Measurements from ENCODE around the gene HK2.

Gene HK2

DNA sequence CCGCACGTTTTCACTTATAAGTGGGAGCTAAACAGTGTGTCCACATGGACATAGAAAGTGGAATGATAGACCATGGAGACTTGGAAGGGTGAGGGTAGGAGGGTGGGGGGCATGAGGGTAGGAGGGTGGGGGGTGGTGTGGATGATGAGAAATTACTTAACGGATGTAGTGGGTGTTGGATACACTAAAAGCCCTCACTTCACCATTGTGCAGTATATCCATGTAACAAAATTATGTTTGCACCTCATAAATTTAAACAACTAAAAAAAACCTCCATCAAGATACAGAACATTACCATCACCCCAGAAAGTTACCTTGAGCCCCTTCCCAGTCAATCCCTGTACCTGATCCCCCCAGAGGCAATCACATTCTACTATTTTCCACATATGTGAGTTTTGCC, 26.2 kb downstream of the HK2 start:
- DNase-seq: no peak

DNA sequence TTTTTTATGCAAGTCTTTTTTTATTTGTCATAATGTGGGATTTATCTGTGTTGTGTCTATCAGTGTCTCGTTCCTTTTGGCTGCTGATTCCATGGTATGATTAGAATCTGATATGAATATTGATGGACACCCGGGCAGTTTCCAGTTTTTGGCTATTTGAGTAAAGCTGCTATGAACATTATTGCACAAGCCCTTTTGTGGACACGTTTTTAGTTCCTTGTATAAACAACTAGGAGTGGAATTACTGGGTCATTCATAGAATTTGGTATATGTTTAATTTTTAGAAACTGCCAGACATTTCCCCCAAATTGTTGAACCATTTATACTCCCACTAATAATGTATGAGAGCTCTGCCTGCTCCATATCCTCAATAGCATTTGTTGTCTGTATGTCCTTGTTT, 26.6 kb downstream of the HK2 start:
- DNase-seq: no peak

DNA sequence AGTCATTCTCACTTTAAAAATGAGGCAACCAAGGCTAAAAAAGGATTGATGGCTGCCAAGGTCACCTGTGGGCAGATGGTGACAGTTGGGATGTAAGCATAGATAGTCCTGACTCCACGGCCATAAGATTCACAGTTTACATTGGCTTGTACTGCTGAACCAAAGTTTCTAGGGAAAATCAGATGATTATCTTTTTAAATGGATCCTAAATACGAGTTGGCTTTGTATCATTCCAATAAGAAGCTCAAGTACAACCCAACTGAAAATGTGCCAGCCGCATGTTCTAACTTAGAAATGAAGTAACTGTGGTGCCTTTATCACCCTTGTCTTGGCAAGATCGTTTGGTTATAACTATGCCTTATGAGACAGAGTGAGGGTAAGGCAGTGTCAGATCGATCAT, 27.6 kb downstream of the HK2 start:
- DNase-seq: no peak

DNA sequence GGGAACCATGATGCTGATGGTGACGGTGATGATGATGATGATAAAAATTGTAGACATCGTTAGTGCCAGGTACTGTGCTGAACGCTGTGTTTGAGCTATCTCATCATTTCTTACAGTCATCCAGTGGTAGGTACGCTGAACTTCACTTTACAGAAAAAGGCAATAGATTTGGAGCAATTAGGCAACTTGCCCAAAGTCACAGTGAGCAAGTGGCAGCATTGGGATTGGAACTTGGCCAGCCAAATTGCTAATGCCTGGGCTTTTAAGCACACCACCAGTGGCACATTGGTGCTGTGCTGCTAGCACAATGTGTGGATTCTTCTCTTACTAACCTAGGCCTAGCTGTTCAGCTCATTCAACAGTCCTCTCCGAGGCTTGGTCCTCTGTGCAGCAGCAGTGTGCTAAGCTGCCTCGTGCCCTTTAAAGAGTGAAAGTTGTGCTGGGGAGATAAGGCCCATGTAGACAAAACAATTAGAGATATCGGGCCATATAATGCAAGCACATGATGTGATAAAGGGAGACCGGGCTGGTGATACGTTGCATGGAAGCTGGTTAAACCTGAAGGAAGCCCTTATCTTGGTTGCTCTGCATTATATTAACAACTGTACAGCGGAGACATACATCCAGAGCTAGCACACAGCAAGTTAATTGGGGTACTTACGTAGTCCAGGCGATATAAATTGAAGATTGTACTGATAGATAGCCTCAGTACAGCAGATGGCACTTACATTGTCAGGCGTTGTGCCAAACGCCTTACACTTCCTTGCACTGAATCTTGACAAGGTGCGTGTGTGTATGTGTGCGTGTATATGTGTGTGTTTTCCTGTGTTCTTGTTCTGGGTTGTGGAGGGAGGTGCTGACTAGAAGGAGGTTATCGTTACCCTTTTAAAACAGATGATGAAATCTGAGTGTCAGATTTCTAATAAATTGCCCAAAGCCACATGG, 28.4 kb downstream of the HK2 start:
- DNase-seq: no peak

DNA sequence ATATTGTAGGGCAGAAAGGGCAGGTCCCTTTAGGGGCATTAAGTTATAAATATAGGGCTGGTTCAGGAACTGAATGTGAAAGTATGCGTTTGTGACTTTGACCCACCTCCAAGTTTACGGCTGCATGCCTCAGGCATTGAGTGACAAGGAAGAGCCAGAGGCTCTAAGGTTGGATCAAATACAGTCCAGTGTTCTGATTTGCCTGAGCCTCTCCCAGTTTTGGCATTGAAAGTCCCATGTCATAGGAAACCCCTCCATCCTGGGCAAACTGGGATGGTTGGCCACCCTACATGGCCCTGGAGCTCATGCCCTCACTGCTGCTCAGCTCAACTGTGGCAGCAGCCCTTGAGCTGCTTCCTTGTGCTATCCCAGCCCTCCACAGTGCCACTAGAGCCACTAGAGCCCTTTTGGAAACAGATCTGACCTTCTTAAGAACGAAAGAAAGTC, 29.9 kb downstream of the HK2 start:
- DNase-seq: no peak

DNA sequence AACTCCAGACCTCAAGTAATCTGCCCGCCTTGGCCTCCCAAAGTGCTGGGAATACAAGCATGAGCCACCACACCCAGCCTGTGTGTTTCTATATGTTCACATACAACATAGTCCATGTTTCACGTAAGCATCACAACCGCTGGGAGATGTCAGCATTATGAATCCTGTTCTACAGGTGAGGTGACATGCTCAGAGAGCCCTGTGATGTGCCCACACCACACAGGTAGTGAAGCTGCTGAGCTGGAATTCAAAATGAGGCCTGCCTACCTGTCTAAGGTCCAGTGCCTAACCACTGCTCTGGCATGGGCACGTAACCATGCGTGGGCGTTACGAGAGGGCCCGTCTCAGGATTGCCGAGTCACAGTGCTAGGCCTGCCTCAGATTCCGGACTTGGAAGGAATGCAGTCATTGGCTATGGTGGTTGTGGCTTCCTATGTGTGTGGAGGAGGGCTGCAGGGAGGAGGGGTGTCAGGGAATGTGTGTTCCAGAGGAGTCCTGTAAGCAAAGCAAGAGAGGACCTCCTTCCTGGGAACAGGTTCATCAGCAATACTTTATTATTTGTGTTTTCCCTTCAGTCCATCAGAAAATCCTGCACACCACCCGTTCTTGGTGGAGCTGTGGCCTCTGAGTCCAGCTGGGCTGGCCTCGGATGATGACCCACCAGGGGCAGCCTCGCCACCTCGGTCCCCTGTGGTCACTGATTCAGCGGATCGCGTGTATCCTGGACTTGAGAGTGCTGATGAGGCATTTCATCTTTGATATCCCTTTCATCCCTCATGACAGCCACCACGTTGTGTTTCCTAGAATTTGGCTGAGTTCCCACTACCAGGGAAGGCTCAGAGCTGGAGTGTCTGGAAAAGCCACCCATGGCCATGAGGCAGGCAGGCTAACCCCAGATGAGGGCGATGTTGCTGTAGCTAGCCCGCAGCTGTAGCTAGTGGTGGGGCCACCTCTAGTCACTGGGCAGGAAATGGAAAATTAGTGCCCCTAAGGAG, 31.1 kb downstream of the HK2 start:
- DNase-seq: no peak

DNA sequence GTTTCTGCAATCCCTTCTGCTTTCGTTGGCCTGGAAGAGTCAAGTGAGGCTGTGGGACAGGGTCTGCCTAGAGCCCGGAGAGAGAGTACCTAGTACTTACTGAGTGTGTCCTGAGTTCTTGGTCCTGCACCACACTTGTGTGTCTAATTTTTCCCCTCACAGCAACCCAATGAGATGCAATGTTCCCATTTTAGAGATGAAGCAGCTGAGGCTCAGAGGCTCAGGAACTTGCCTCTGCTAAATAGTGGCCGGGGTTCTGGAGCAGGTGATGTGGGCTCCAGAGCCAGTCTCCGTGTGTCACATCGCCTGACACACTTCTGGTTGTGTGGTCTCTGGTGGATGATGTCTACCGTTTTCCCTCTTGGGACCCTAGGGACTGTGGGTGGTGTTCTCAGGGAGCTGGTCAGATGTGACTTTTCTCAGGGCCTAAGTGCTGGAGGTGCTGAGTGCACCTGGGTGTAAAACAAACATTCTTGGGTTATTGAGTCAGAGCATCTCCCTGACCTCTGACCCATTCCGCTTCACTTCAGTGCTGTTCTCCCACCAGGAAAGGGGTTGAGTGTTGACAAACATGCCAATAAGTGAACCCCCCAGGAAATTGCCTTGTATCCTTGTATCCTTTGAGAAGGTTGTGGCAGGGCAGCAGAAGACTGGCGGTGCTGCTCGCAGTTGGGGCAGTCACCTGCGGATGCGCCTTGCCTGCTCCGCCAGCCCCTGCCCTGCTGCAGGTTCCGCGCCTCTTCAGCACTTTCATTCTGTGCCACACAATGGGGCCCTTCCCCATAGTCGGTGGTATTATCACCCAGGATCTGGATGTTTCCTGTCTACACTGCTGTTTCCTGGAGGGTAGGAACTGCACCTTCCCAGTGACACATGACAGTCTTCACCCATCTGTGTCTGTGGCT, 32.1 kb downstream of the HK2 start:
- DNase-seq: no peak

DNA sequence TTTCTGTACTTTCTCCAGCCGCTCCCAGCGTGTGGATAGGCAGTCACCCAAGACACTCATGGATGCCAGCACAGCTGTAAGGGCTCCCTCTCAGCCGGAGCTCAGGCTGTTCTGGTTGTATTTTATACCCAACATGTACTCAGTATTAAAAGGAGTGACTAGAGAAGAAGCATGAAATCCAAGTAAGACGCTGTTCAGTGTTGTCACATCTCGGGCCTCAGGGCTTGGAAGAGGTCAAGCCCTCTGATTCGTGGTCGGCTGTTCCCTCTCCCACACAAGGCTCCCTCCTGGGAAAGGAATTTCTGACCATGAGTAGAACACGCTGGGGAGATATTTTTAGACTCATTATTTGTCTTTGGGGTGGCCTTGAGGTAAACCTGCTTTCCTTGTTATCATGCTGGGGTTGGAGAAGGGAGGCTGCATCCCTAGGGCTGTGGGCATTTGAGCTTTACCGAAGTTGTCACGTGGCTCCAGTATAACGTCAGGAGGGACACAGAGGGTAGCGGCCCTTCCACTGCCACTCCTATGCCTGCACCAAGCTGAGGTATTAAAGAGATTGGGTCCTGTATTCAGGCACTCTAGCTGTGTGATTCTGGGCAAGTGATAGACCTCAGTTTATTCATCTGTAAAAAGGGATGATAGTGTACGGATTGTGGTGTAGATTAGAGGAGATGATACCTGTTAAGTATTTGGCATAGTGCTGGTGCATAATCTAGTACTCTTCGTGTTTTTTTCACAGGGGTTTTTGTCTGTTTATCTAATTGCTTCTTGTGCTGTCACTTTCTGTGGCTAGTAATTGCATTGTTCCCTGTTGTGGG, 34.1 kb downstream of the HK2 start:
- DNase-seq: no peak

DNA sequence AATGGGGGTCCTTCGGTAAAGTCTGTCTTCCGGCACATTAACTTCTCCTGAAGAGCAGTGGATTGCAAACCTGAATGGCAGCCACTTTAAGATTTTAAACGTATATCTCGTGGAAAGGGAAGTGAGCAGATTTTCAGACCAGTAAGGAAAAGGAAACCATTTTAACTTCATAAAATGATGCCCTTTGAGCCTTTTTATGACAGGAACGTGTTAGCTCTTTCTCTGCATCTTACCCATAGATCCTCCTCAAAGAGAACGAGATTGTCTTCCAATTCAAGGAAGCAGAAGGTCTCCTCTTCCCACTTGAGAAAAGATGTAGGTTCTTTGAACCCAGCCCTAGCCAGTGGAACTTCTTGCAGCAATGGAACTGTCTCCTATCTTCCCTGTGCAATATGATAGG, 35.6 kb downstream of the HK2 start:
- no peak for DNase-seq

DNA sequence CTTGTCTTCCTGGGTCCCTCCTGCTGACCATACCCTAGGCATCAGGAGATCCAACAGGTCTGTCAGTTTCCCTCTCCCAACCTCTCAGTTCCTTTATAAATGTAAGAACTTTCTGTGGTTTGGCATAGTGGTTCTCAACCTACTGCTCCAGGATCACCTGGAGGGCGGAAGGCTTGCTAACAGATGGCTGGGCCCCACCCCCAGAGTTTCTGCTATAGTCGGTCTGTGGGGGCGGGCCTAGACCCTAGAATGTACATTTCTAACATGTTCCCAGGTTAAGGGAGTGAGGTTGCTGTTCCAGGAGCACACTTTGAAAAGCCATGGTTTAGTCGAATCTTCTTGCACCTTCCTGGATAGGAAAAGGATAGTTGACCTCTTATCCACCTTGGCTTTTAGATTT, 37.0 kb downstream of the HK2 start:
- no peak for DNase-seq

DNA sequence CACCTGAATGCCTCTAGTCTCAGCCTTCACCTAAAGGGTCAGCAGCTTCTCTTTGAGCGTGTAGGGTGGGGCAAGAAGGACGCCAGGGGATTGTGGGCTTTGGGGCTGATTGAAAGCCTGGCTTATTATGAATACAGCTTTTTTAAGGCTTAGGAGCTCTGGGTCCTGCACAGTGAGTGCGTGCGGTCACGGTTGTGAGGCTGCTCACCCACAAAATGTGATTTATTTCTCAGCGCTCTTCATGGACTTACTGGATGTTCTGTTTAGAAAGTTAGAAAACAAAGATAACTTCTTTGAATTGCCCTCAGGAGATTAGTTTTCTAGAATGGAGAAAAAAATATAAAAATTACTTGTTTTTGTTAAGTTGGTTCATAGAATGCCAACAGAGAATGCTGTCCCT, 37.5 kb downstream of the HK2 start:
- no peak for DNase-seq

DNA sequence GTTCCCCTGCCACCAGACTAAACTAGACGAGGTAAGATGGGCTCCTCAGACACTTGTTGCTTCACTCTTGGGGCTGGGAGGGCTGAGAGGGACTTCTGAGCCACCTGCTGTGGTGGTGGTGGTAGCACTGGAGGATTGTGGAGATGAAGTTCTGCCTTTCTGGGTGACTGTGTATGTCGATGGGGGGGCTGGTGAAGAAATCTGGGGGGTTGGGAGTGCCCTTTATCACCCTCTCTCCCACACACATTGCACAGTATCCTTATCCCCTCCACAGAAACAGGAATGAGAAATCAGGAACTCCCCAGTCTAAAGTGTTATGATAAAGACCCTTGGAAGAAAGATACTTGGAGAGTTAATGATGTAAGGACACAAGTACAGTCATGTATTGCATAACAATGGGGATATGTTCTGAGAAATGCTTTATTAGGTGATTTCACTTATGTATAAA, 38.5 kb downstream of the HK2 start:
- no peak for DNase-seq

DNA sequence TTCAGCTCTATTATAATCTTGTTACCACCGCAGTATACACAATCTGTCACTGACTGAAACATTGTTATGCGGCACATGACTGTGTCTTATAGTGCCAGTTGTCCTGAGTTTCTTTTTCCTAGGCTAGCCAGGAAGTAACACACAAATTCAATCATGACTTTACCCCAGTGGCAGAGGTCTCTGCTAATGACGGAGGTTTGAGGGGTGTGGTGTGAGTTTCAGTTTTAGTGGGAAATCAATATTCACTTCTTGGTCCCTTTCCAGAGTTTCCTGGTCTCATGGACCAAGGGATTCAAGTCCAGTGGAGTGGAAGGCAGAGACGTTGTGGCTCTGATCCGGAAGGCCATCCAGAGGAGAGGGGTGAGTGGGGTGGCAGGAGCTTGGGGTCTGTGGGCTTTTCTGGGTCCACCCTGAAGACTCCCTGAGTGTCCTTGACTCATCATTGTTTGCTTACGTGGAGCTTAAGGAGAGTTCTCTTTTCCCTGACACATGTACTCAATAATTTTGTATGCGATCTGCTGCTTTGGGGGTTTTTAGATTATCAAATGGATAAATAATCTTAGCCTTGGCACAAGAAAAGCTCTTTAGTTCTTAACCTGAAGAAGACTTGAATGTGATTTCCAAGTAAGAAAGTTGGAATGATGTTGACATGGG, 39.2 kb downstream of the HK2 start:
- no peak for DNase-seq

DNA sequence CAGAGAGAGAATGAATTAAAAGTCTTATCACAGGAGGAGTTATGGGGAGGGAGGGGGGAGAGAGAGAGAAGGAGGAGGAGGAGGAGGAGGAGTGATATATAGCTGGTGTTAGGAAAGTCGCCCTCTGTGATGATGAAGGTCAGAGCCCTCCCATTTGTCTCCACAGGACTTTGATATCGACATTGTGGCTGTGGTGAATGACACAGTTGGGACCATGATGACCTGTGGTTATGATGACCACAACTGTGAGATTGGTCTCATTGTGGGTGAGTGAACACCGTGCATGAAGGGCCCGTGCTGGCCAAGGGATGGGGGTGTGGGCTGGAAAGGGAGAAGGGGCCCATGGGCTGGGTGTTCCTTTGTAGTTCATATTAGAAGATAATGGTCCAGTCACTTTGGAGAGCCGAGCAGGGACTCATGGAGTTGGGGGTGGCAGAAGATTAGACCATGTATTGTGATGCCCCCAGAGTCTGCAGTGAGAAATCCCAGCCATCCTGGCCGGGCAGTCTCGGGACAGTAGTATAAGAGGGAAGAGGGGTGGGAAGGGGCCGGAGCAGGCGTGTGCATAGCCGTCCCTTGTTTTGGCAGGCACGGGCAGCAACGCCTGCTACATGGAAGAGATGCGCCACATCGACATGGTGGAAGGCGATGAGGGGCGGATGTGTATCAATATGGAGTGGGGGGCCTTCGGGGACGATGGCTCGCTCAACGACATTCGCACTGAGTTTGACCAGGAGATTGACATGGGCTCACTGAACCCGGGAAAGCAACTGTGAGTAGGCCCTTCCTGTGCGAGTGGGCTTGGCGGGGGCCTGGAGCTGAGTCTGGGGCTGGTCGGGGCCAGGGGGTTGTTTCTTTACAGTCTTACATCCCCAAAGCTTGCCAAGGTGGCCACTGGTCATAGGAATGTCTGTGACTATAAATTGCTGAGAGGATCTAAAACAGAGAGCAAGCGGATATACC, 40.0 kb downstream of the HK2 start:
- no peak for DNase-seq

DNA sequence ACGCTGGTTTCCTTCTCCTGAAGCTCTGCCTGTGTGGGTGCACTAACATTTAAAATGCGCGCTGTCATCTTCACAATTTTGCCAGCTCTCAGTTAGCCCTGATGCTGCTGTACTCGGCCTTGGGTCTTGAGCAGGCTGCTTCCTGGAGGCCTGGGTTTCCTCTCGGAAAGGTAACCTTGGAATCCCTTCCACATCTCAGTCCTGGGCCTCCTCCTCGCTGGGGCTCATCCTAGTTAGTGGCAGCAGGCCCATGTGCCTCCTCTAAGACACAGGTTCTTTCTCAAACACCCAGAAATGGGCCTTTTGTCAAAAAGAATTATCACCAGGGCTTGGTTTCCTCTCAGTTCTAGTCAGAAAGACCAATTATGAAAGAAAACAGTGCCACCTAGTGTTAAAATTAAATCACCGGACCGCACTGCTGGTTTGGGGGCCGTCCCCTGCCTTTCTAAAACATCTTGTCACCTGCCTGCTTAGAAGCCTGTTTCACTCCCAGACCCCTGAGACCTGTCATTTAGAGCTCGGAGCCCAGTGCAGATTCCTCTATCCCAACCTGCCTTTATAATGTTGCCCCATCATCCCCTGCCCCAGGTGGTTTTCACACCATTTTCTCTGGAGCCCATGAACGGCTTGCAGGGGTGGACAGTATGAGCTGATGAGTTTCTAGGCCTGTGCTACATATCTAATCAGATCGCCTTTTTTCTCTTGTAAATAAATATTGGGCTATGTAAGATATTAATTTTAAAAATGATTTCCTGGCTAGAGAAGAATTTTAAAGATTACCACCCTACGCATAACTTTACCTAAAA, 42.4 kb downstream of the HK2 start:
- DNase-seq: peak; percentile 30

DNA sequence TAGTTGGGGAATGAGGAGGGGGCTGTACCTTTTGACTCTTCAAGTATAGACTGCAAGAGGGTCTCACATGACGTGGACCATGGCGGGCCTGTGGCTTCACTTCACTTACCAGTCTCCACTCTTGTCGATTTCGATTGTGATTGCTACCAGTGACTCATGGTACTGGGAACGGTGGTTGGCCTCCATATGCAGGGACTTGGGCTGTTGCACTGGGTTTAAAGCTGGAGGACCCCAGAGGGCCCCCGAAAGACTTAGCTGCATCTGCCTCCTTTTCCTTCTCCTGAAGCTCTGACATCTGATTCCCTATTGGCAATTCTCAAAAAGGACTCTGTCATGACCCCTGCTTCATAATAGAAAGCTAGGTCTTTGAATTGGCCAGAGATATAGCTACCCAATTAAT, 43.4 kb downstream of the HK2 start:
- no peak for DNase-seq

DNA sequence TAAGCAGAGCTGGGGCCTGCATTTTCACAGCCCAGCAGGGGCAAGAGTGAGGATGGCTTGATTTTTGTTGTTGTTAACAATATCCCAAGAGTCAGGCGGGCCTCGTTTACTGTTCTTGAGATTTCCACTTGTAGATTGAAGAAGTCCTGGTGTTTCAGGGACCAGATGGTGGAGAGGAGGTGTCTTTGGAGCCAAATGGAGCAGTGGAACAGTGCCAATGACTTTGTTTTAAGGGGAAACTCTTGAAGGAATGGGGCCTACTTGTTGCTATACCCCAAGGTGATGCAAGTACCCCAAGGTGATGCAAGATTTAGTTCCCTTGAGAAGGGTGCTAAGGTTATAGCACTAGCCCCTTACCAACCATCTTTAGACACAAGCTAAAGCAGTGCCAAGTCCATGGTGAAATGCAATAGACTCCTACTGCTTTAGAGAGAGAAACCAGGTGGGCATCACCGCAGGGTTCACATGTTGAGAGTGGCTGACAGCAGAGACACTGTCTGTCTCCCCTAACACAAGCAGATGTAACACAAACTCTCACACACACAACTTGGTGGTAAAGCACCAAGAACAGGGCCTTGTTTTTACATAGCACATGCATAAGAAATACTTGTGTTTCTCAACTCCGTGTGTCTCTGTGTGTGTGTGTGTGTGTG, 44.0 kb downstream of the HK2 start:
- DNase-seq: no peak

DNA sequence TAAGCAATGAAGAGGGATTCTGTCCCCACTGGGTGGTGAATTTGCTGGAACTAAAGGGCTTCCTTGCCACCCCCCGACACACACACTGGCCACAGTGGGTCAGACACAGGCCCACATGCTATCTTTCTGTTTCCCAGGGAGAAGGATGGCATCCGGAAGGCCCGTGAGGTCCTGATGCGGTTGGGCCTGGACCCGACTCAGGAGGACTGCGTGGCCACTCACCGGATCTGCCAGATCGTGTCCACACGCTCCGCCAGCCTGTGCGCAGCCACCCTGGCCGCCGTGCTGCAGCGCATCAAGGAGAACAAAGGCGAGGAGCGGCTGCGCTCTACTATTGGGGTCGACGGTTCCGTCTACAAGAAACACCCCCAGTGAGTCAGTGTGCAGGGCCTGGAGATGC, 44.6 kb downstream of the HK2 start:
- DNase-seq: no peak
